HCT116 (cell line): ENCODE results near the gene CDH24. TPM values are rescaled to one million over a fixed set of nuclear protein-coding genes. Genes with fewer than 3 reads are reported as not detected.

Experiments used
- ATAC-seq: fragments of 200-7000 bp; cut with Tn5 transposase; 2 replicates; pipeline ENCODE4 v1.9.1; 2020; ENCODE audit warnings: mild to moderate bottlenecking, moderate library complexity
- BruUV-seq: library from RNA; stranded (reverse); fragments of 400-500 nt; replicated peaks from 2 replicates; lab custom pipeline; 2021; lab: Mats Ljungman, UMichigan
- CTCF ChIA-PET: fragments of 300-600 bp; sonication (Branson Sonifier 250); formaldehyde crosslinking; loops from one replicate; lab custom pipeline; 2021; ENCODE audit warnings: antibody characterized with exemption; lab: Charles Lee
- POLR2A ChIA-PET: fragments of 300-600, 350-600 bp; sonication (Branson Sonifier 250); formaldehyde crosslinking; loops from one replicate; lab custom pipeline; 2021; ENCODE audit warnings: antibody characterized with exemption; lab: Charles Lee
- RAD21 ChIA-PET, 2 experiments: fragments of 300-600 bp; sonication (Branson Sonifier 250); formaldehyde crosslinking; loops; one replicate each; lab custom pipeline; 2023; ENCODE audit warnings: low total read pairs in 2 of 2; ENCODE audit not compliant: uncharacterized antibody in 2 of 2, unreplicated experiment in 2 of 2, low non-redundant PET in 1 of 2; lab: Charles Lee
- DNase-seq: peaks from one replicate; pipeline ENCODE4 v3.0.0-alpha.2; 2010; ENCODE audit warnings: low read depth, low spot score
- H2AFZ ChIP-seq: fragments of 200-600 bp; shearing (Covaris generic), sonication (generic); 2 replicates; pipeline ENCODE4 v1.6.1; 2017; ENCODE audit warnings: low read depth, mixed run types, mixed read lengths, antibody characterized with exemption, low read length; ENCODE audit not compliant: poor library complexity, severe bottlenecking
- H3K27ac ChIP-seq: 2 replicates; pipeline ENCODE4 v1.5.1; 2012; ENCODE audit warnings: low read depth, low read length
- H3K27me3 ChIP-seq: fragments of 200-600 bp; sonication (generic); 2 replicates; pipeline ENCODE4 v1.6.1; 2016; ENCODE audit warnings: mixed run types, low read length, mixed read lengths; ENCODE audit not compliant: insufficient read depth
- H3K36me3 ChIP-seq, 2 experiments: fragments of 200-500 bp in 1 of 2; fragments of 200-600 bp in 1 of 2; sonication (Bioruptor generic) in 1 of 2; sonication (generic) in 1 of 2; 2 replicates each; pipeline versions ENCODE4 v1.5.1 to v1.6.1; 2014 to 2016; ENCODE audit warnings: low read length in 2 of 2, inconsistent platforms in 1 of 2, mixed read lengths in 1 of 2, mixed run types in 1 of 2; ENCODE audit not compliant: insufficient read depth in 2 of 2, control insufficient read depth in 1 of 2
- H3K4me1 ChIP-seq, 2 experiments: fragments of 200-600 bp in 1 of 2; sonication (generic) in 1 of 2; 2 replicates each; pipeline versions ENCODE4 v1.5.1 to v1.6.1; 2012 to 2017; ENCODE audit warnings: low read length in 2 of 2, inconsistent platforms in 1 of 2, mild to moderate bottlenecking in 1 of 2, mixed read lengths in 1 of 2, mixed run types in 1 of 2, moderate library complexity in 1 of 2; ENCODE audit not compliant: insufficient read depth in 2 of 2, control insufficient read depth in 1 of 2
- H3K4me2 ChIP-seq: fragments of 200-600 bp; sonication (generic); 2 replicates; pipeline ENCODE4 v1.6.1; 2017; ENCODE audit warnings: mixed run types, low read length, mixed read lengths
- H3K4me3 ChIP-seq, 2 experiments: fragments of 200-600 bp in 1 of 2; sonication (generic) in 1 of 2; replicated peaks in 1 of 2; 2 replicates each; pipeline ENCODE4 v1.5.1; 2011 to 2016; ENCODE audit warnings: low read length in 2 of 2, control low read depth in 1 of 2, low read depth in 1 of 2, mild to moderate bottlenecking in 1 of 2, mixed read lengths in 1 of 2, mixed run types in 1 of 2
- H3K79me2 ChIP-seq: fragments of 200-600 bp; sonication (generic); 2 replicates; pipeline ENCODE4 v1.6.1; 2017; ENCODE audit warnings: mild to moderate bottlenecking, mixed run types, low read length, moderate library complexity, mixed read lengths; ENCODE audit not compliant: insufficient read depth
- H3K9ac ChIP-seq: fragments of 200-600 bp; sonication (generic); 2 replicates; pipeline ENCODE4 v1.6.1; 2016; ENCODE audit warnings: low read length, mixed read lengths
- H3K9me2 ChIP-seq: fragments of 200-600 bp; sonication (generic), shearing (Covaris generic); 2 replicates; pipeline ENCODE4 v1.6.1; 2017; ENCODE audit warnings: mixed run types, mild to moderate bottlenecking, moderate library complexity; ENCODE audit not compliant: insufficient read depth
- H3K9me3 ChIP-seq, 2 experiments: fragments of 200-500 bp in 1 of 2; fragments of 200-600 bp in 1 of 2; sonication (Bioruptor generic) in 1 of 2; sonication (generic) in 1 of 2; 2 replicates each; pipeline ENCODE4 v1.6.1; 2014 to 2017; ENCODE audit warnings: low read length in 2 of 2, mixed read lengths in 2 of 2, inconsistent platforms in 1 of 2, low read depth in 1 of 2, mild to moderate bottlenecking in 1 of 2, mixed run types in 1 of 2, moderate library complexity in 1 of 2; ENCODE audit not compliant: control insufficient read depth in 1 of 2, insufficient read depth in 1 of 2
- H4K20me1 ChIP-seq: fragments of 200-600 bp; sonication (generic), shearing (Covaris generic); 2 replicates; pipeline ENCODE4 v1.6.1; 2017; ENCODE audit warnings: mixed run types, mild to moderate bottlenecking, moderate library complexity; ENCODE audit not compliant: insufficient read depth
- CBX3 ChIP-seq: IDR thresholded peaks from 2 replicates; pipeline ENCODE4 v1.6.1; 2012; ENCODE audit warnings: low read depth
- EGR1 ChIP-seq: IDR thresholded peaks from 2 replicates; pipeline ENCODE4 v1.6.1; 2012; ENCODE audit warnings: low read depth
- EZH2 ChIP-seq: fragments of 200-600 bp; sonication (generic); IDR thresholded peaks from 2 replicates; pipeline ENCODE4 v1.6.1; 2017; ENCODE audit warnings: antibody characterized with exemption, mixed run types
- EZH2phosphoT487 ChIP-seq: fragments of 200-600 bp; IDR thresholded peaks from 2 replicates; pipeline ENCODE4 v1.6.1; 2018; ENCODE audit warnings: antibody characterized with exemption, borderline replicate concordance
- FOSL1 ChIP-seq: IDR thresholded peaks from 2 replicates; pipeline ENCODE4 v1.6.1; 2012; ENCODE audit warnings: low read depth
- JUND ChIP-seq: IDR thresholded peaks from 2 replicates; pipeline ENCODE4 v1.6.1; 2012
- SIN3A ChIP-seq: IDR thresholded peaks from 2 replicates; pipeline ENCODE4 v1.6.1; 2012; ENCODE audit warnings: low read depth
- SP1 ChIP-seq: IDR thresholded peaks from 2 replicates; pipeline ENCODE4 v1.6.1; 2012; ENCODE audit warnings: low read depth
- SRF ChIP-seq: IDR thresholded peaks from 2 replicates; pipeline ENCODE4 v1.6.1; 2012; ENCODE audit warnings: low read depth
- TCF7L2 ChIP-seq: IDR thresholded peaks from 2 replicates; pipeline ENCODE4 v1.7.0; 2011; ENCODE audit warnings: borderline replicate concordance, inconsistent platforms; ENCODE audit not compliant: insufficient read depth, insufficient read length; ENCODE audit errors: extremely low read depth
- YY1 ChIP-seq: IDR thresholded peaks from 2 replicates; pipeline ENCODE4 v1.6.1; 2011; ENCODE audit warnings: low read length, low read depth, moderate library complexity, mild to moderate bottlenecking; ENCODE audit not compliant: insufficient replicate concordance; ENCODE audit errors: extremely low read depth
- ZFX ChIP-seq: fragments of 450-650 bp; IDR thresholded peaks from 2 replicates; pipeline ENCODE4 v1.6.1; 2017
- intact Hi-C: fragments of 100-400 bp; cut with micrococcal nuclease; formaldehyde crosslinking; loops from 2 replicates; pipeline ENCODE4 v1.10.0; 2022
- total RNA-seq: library from RNA; stranded (reverse); gene quantifications from one replicate; pipeline ENCODE4 v1.2.1, GENCODE V29; 2021; ENCODE audit not compliant: unreplicated experiment
- TF ChIP-seq, protein P1 (sequence below): IDR thresholded peaks from 2 replicates; pipeline ENCODE4 v1.6.1; 2012
- TF ChIP-seq, protein P2 (sequence below), 3 experiments: fragments of 200-600 bp in 1 of 3; sonication (generic) in 1 of 3; IDR thresholded peaks in 2 of 3; conservative IDR thresholded peaks in 1 of 3; 2 replicates each; pipeline ENCODE4 v1.5.1; 2012 to 2017; ENCODE audit warnings: low read depth in 2 of 3, low read length in 2 of 3, antibody characterized with exemption in 1 of 3, borderline replicate concordance in 1 of 3, control low read depth in 1 of 3, mild to moderate bottlenecking in 1 of 3, mixed read lengths in 1 of 3, mixed run types in 1 of 3, moderate library complexity in 1 of 3; ENCODE audit not compliant: insufficient read depth in 1 of 3
- TF ChIP-seq, protein P3 (sequence below): IDR thresholded peaks from 2 replicates; pipeline ENCODE4 v1.6.1; 2011; ENCODE audit warnings: mild to moderate bottlenecking, low read length, moderate library complexity; ENCODE audit not compliant: insufficient replicate concordance; ENCODE audit errors: extremely low read depth

Gene CDH24
- total RNA-seq, 1 experiment from 2014 or later, result 19.3 TPM

DNA sequence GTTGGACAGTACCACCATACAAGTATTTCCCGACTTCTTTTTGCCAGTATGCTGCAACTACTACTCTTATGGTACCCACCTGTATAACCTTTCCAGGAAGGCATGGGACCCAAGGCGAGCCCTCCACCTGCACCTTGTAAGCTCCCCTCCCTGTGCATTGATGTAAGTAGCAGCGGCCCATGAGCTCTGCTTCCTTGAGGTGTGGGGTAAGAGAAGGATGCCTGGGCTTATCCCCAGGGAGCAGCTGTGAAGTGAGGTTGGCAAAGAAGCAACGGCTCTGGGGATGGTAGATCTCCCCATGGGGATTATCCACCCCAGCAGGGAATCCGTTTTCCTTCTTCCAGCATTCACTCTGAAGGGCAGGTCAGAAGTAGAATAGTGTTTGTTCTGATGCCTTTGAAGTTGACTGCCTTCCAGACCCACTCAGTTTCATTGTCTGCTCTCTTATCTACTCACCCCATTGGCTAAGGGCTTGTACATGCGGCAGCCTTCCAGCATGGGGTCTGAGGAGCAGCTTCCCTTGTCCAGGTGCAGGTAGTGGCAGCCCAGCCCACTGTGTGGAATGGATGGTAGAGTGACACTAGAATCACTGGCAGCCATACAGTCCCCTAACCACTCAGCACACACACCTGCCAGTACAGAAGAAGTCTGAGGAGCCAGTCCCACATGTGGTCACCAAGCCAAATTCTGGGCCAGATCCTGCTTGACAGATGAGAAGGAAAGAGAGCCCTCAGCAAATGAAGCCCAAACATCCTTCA is 44.1 kb upstream of the CDH24 start (continued):
- TF ChIP-seq, protein P1, sequence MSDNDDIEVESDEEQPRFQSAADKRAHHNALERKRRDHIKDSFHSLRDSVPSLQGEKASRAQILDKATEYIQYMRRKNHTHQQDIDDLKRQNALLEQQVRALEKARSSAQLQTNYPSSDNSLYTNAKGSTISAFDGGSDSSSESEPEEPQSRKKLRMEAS, result no peak
- TF ChIP-seq SP1, result no peak
- no peak for TF ChIP-seq EGR1
- no peak for TF ChIP-seq ZFX
- TF ChIP-seq CBX3, result no peak
- TF ChIP-seq EZH2, result no peak

DNA sequence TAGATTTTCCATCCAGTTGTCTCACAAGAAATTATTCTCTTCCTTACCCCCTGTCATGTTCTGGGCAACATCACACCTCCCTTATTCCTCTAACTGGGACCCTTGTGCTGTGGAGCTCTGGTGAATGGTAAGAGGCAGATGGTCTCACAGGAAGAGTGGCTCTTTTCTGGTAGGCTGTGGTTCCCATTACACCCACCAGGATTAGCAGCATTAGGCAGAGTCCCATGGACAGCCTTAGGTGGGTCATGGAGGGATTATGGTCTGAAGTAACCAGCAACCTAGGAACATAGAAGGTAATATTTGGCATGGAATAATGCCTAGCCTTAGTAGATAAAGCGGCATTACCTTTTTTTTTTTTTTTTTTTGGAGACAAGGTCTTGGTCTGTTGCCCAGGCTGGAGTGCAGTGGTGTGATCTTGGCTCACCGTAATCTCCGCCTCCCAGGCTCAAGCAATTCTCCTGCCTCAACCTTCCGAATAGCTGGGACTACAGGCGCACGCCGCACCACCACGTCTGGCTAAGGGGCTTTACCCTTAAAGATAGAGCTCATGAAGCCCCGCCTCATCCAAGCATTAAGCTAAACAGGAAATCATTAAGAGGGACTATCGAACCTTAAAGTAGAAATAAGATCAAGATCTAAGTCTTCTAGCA is 42.0 kb upstream of the CDH24 start:
- Histone ChIP-seq H3K9ac (no peak overlapping the region), H3K27me3 (no peaks in the 10 kb centered on the region; the same call in 1 of the 2 replicates), H3K79me2 (peaks cover 42% of the 10 kb centered on the region), H3K4me2 (no peak overlapping the region), H3K9me2 (no peaks in the 10 kb centered on the region), H3K36me3 (peaks cover 11 to 13% of the 10 kb centered on the region in 2 experiments), H3K4me1 (peaks cover 2 to 3% of the 10 kb centered on the region in 2 experiments; a peak in 2 of 4 replicates), H3K4me3 (no peak overlapping the region), H3K27ac (no peak overlapping the region), H3K9me3 (no peaks in the 10 kb centered on the region), H4K20me1 (peaks cover under 1% of the 10 kb centered on the region; the same call in 1 of the 2 replicates), H2AFZ (no peak overlapping the region)
- DNase-seq, result no peak
- intact Hi-C loops, result no loop called here
- ChIA-PET POLR2A (no interaction called here), CTCF (interaction anchor here (1.6 to 2.0 kb wide), 2 partner anchors 21 to 30 kb away, joined by 5 read pairs; no protein-coding TSS in a partner anchor), RAD21 (no interaction called here)
- no TSS peak for BruUV-seq
- no peak for ATAC-seq
- TF ChIP-seq SRF (no peak), JUND (no peak), ZFX (no peak), EZH2phosphoT487 (no peak), EZH2 (no peak), YY1 (no peak), SIN3A (no peak), EGR1 (no peak), FOSL1 (no peak), TCF7L2 (no peak)
- TF ChIP-seq, protein P1, result no peak
- TF ChIP-seq, protein P2, sequence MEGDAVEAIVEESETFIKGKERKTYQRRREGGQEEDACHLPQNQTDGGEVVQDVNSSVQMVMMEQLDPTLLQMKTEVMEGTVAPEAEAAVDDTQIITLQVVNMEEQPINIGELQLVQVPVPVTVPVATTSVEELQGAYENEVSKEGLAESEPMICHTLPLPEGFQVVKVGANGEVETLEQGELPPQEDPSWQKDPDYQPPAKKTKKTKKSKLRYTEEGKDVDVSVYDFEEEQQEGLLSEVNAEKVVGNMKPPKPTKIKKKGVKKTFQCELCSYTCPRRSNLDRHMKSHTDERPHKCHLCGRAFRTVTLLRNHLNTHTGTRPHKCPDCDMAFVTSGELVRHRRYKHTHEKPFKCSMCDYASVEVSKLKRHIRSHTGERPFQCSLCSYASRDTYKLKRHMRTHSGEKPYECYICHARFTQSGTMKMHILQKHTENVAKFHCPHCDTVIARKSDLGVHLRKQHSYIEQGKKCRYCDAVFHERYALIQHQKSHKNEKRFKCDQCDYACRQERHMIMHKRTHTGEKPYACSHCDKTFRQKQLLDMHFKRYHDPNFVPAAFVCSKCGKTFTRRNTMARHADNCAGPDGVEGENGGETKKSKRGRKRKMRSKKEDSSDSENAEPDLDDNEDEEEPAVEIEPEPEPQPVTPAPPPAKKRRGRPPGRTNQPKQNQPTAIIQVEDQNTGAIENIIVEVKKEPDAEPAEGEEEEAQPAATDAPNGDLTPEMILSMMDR (IDR thresholded peaks at IDR 0.05 in 2 of 3, conservative IDR thresholded peaks at IDR 0.05 in 1 of 3; ENCODE audit: borderline replicate concordance in 1 of 3, insufficient read depth in 1 of 3, low read depth in 2 of 3, low read length in 2 of 3), result no peak
- TF ChIP-seq, protein P3, sequence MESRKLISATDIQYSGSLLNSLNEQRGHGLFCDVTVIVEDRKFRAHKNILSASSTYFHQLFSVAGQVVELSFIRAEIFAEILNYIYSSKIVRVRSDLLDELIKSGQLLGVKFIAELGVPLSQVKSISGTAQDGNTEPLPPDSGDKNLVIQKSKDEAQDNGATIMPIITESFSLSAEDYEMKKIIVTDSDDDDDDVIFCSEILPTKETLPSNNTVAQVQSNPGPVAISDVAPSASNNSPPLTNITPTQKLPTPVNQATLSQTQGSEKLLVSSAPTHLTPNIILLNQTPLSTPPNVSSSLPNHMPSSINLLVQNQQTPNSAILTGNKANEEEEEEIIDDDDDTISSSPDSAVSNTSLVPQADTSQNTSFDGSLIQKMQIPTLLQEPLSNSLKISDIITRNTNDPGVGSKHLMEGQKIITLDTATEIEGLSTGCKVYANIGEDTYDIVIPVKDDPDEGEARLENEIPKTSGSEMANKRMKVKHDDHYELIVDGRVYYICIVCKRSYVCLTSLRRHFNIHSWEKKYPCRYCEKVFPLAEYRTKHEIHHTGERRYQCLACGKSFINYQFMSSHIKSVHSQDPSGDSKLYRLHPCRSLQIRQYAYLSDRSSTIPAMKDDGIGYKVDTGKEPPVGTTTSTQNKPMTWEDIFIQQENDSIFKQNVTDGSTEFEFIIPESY, result no peak
